ENCODE results near the gene TGFBR3L.

The TGFBR3L gene

DNA sequence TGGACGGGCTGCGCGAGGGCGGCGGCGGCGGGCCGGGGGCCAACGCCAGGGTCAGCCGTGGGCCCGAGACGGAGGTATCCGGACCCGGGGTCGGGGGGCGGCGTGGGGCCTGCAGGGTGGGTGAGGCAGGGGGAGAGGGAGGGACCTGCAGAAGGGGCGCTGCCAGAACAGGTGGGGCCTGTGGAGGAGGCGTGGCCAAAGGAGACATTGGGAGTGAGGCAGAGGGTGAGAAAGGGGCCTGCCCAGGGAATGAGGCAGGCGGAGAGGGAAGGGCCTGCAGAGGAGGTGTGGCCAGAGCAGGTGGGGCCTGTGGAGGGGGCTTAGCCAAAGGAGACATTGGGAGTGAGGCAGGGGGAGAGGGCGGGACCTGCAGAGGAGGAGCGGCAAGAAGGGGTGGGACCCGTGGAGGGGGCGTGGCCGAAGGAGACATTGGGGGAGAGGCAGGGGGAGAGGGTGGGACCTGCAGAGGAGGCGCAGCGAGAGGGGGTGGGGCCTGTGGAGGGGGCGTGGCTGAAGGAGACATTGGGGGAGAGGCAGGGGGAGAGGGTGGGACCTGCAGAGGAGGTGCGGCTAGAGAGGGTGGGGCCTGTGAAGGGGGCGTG lies 44.6 kb upstream of the TGFBR3L start:
- CTCF ChIA-PET, result interaction anchor here (0.6 to 2.4 kb wide), 25 partner anchors 7 to 1445 kb away, joined by 3 to 25 read pairs (median 6); partner anchors contain the start of genes LRRC8E, MAP2K7, SNAPC2 and TIMM44

GRCh38 chr19:7870571-7871436 lies 43.8 kb upstream of the TGFBR3L start:
- no peaks in the 10 kb centered on the region for H3K36me3 ChIP-seq (ENCODE audit: control insufficient read depth in 2 of 2, insufficient read depth in 1 of 2, low read length in 2 of 2)
- no peak overlapping the region for H3K27ac ChIP-seq (ENCODE audit: extremely low read depth, low read depth, low read length)
- no peaks in the 10 kb centered on the region for H3K9me3 ChIP-seq (ENCODE audit: control insufficient read depth, insufficient read depth, low read depth, low read length)
- no peak overlapping the region for H3K4me3 ChIP-seq (ENCODE audit: low read depth, low read length)
- H3K4me1 ChIP-seq (ENCODE audit: control insufficient read depth, insufficient read depth, low read length), result peaks cover 6% of the 10 kb centered on the region
- ChIA-PET POLR2A (interaction anchor here (1.1 to 2.5 kb wide), 5 partner anchors 18 to 53 kb away, joined by 3 to 15 read pairs (median 5); partner anchors contain the start of genes LRRC8E, MAP2K7 and SNAPC2), CTCF (interaction anchor here (0.6 to 1.6 kb wide), 4 partner anchors 12 to 275 kb away, joined by 4 to 5 read pairs (median 4); partner anchors contain the start of gene CAMSAP3)
- peak; percentile 99 for TF ChIP-seq KLF9 (tag by site-specific recombination; IDR thresholded peaks at IDR 0.05; ENCODE audit: low read depth)
- 0 out of 2 replicates have a peak, but pooled peaks have one; percentile 1 for TF ChIP-seq ZNF146 (tag by site-specific recombination; IDR thresholded peaks at IDR 0.05)
- no peak for TF ChIP-seq ZNF2 (tag by site-specific recombination; IDR thresholded peaks at IDR 0.05)
- no peak for TF ChIP-seq MZF1 (tag by site-specific recombination; IDR thresholded peaks at IDR 0.05; ENCODE audit: borderline replicate concordance)
- peak; percentile 58 for TF ChIP-seq SP2 (tag by site-specific recombination; IDR thresholded peaks at IDR 0.05)
- no peak for TF ChIP-seq ELK4 (IDR thresholded peaks at IDR 0.05; ENCODE audit: borderline replicate concordance, low read depth, low read length)
- no peak for TF ChIP-seq ZNF354C (tag by site-specific recombination; IDR thresholded peaks at IDR 0.05; ENCODE audit: borderline replicate concordance, low read depth)
- no peak for TF ChIP-seq ZNF184 (tag by site-specific recombination; IDR thresholded peaks at IDR 0.05)
- peak; percentile 55 for TF ChIP-seq GLIS2 (tag by site-specific recombination; IDR thresholded peaks at IDR 0.05)
- no peak for TF ChIP-seq ZNF404 (tag by site-specific recombination; IDR thresholded peaks at IDR 0.05)
- TF ChIP-seq ZBTB44 (tag by site-specific recombination; IDR thresholded peaks at IDR 0.05), result no peak
- no peak for TF ChIP-seq ZFP41 (tag by site-specific recombination; IDR thresholded peaks at IDR 0.05; ENCODE audit: borderline replicate concordance)
- TF ChIP-seq ZNF16 (tag by site-specific recombination; IDR thresholded peaks at IDR 0.05; ENCODE audit: low read depth), result no peak
- no peak; the same call in 1 of the 2 replicates for TF ChIP-seq PRDM4 (tag by site-specific recombination; IDR thresholded peaks at IDR 0.05)
- TF ChIP-seq ZXDB (tag by site-specific recombination; IDR thresholded peaks at IDR 0.05), result no peak
- TF ChIP-seq ZFP69B (tag by site-specific recombination; IDR thresholded peaks at IDR 0.05), result peak; percentile 42; the same call in 1 of the 2 replicates
- TF ChIP-seq ZNF239 (tag by site-specific recombination; IDR thresholded peaks at IDR 0.05), result no peak
- no peak for TF ChIP-seq ZNF514 (tag by site-specific recombination; IDR thresholded peaks at IDR 0.05)
- no peak for TF ChIP-seq ZNF416 (tag by site-specific recombination; IDR thresholded peaks at IDR 0.05)

More for the DNA sequence above, 44.6 kb upstream of the TGFBR3L start:
- H3K36me3 ChIP-seq (ENCODE audit: control insufficient read depth in 2 of 2, insufficient read depth in 1 of 2, low read length in 2 of 2), result no peaks in the 10 kb centered on the region
- POLR2A ChIA-PET, result interaction anchor here (0.9 to 2.2 kb wide), 10 partner anchors 13 to 454 kb away, joined by 3 to 35 read pairs (median 12); partner anchors contain the start of genes LRRC8E, MAP2K7, SNAPC2 and TIMM44
- H3K4me1 ChIP-seq (ENCODE audit: control insufficient read depth, insufficient read depth, low read length), result peaks cover 6% of the 10 kb centered on the region
- H3K27ac ChIP-seq (ENCODE audit: extremely low read depth, low read depth, low read length), result 0 out of 2 replicates have a peak overlapping the region, but pooled peaks have one; percentile 45
- H3K4me3 ChIP-seq (ENCODE audit: low read depth, low read length), result no peak overlapping the region
- TF ChIP-seq KLF9 (tag by site-specific recombination; IDR thresholded peaks at IDR 0.05; ENCODE audit: low read depth) (peak; percentile 77), ZNF610 (tag by site-specific recombination; IDR thresholded peaks at IDR 0.05; ENCODE audit: borderline replicate concordance) (no peak), ZNF747 (tag by site-specific recombination; IDR thresholded peaks at IDR 0.05) (no peak), ZNF26 (tag by site-specific recombination; IDR thresholded peaks at IDR 0.05) (no peak), ZFP69B (tag by site-specific recombination; IDR thresholded peaks at IDR 0.05) (peak; percentile 17; the same call in 1 of the 2 replicates), ZNF654 (tag by site-specific recombination; IDR thresholded peaks at IDR 0.05; ENCODE audit: low read depth) (no peak), SP2 (tag by site-specific recombination; IDR thresholded peaks at IDR 0.05) (peak; percentile 56), KLF8 (tag by site-specific recombination; IDR thresholded peaks at IDR 0.05) (peak; percentile 85), ZNF138 (tag by site-specific recombination; IDR thresholded peaks at IDR 0.05; ENCODE audit: borderline replicate concordance) (no peak)
- no peaks in the 10 kb centered on the region for H3K9me3 ChIP-seq (ENCODE audit: control insufficient read depth, insufficient read depth, low read depth, low read length)
